Breast epithelium (tissue), 3 donors: ENCODE results near the gene MVP.
"Not testable (repeated sequence)": the region's sequence is repeated elsewhere in the genome, so short reads cannot be mapped to it uniquely, and the experiment has no call there.

ENCODE experiments used
- CTCF ChIP-seq, 3 donors: fragments of 450-650 bp; IDR thresholded peaks; one replicate each; pipeline ENCODE4 v1.5.1; 2016 to 2017; ENCODE audit warnings: antibody characterized with exemption in 3 of 3, mild to moderate bottlenecking in 3 of 3, moderate library complexity in 3 of 3
- POLR2A ChIP-seq: fragments of 450-650 bp; IDR thresholded peaks from one replicate; pipeline ENCODE4 v1.6.1; 2016; ENCODE audit warnings: antibody characterized with exemption, mild to moderate bottlenecking, moderate library complexity
- POLR2AphosphoS5 ChIP-seq, 3 donors: sonication (generic); formaldehyde crosslinking; IDR thresholded peaks; one replicate each; pipeline ENCODE4 v1.6.1; 2017; ENCODE audit warnings: antibody characterized with exemption in 3 of 3

- TF ChIP-seq POLR2A; CTCF (IDR thresholded peaks at IDR 0.05); POLR2AphosphoS5 (IDR thresholded peaks at IDR 0.05): not testable (repeated sequence)
Observed at GRCh38 chr16:29793153-29793552, 27.1 kb upstream of the MVP start.
